GM18508 (cell line): ENCODE data around the gene MLST8.

ENCODE experiments used
- ATAC-seq: cut with Tn5 transposase; IDR thresholded peaks from one replicate; pipeline ENCODE4 v1.9.1; 2021; ENCODE audit warnings: moderate number of reproducible peaks; ENCODE audit not compliant: insufficient read depth, unreplicated experiment

MLST8 gene, protein sequence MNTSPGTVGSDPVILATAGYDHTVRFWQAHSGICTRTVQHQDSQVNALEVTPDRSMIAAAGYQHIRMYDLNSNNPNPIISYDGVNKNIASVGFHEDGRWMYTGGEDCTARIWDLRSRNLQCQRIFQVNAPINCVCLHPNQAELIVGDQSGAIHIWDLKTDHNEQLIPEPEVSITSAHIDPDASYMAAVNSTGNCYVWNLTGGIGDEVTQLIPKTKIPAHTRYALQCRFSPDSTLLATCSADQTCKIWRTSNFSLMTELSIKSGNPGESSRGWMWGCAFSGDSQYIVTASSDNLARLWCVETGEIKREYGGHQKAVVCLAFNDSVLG

GRCh38 chr16:2205104-2205966 is at the start of gene MLST8:
TSS of gene MLST8 (plus strand) at chr16:2205454. CDS start at chr16:2206086, 632 bp downstream.
- ATAC-seq: peak; percentile 41

GRCh38 chr16:2155977-2156848 is 49.0 kb upstream of the MLST8 start:
- no peak for ATAC-seq

DNA sequence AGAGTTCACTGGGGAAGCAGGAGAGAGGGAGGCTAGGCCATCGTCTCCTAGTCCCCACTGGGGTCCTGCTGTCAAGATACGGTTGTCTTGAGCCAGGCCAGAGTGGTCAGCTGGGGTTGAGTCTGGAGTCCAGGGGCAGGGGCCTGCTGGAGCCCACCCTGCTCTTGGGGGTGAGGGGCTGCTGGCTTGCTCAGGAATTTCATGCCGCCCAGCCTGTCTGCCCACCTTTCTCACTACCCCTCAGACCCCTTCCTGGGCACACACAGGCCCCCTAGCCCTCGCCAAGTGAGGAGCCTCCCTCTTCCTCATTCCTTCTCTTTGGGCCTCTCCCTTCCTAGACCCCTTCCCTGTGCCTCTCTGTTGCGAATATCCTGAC is 48.4 kb upstream of the MLST8 start:
- ATAC-seq: no peak

GRCh38 chr16:2157480-2158261 is 47.6 kb upstream of the MLST8 start:
- no peak for ATAC-seq

- ATAC-seq: no peak
These were observed 47.0 kb upstream of the MLST8 start for GRCh38 chr16:2158262-2158638.

DNA sequence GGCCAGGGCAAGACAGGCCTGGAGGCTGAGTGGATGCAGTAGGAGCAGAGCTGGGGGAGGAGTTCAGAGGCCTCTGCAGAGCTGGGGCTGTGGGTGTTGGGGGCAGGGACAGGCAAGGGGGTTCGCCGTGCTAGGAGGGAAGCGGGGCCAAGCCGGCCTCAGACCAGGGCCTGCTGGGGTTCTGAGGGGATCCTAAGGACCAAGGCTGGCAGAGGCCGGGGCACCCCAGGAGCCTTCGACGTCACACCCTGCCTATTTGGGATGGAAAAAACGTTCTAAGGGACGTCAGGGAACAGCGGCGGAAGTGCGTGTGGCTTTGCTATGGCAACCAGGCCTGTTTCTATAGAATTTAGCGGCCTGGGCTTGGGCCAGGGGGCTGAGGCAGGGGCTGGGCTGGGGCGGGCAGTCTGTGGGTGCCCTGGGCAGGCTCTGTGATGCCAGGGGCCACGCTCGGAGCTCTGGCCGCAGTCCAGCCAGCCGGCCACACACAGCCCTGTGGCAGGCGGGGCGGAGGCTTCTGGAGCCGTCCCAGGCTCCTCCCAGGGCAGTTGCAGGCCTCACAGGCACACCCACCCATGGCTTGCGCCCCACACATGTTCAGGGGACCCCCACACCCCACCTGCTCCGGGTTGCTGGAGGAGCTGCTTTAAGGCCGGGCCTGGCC is 45.9 kb upstream of the MLST8 start:
- no peak for ATAC-seq

DNA sequence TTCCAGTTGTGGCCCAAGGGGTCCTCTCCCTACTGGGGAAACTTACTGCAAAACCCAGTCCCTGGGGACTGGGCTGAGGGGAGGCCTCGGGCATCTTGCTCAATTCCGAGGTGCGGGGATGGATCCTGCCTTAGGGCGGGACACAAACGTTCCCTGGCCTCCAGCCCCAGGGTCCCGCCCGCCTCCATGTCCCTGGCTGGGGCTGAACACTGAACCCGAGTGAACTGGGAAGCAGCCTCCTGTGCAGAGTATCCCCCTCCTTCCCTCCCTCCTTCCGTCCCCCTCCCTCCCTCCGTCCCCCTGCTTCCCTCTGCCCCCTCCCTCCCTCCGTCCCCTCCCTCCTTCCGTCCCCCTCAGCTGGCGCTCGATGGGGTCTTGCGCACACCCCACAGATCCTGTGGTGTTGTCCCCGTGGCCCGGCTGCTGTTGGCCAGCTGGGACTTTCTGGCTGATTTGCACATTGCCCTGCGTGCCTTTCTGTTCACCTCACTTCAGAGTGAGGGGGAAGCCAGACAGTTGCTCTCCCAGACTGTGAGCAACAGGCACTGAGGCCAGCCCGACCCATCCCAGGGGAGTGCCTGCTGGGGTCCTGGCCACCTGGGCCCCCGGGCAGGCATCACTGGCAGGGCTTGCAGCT is 44.2 kb upstream of the MLST8 start:
- ATAC-seq: no peak

DNA sequence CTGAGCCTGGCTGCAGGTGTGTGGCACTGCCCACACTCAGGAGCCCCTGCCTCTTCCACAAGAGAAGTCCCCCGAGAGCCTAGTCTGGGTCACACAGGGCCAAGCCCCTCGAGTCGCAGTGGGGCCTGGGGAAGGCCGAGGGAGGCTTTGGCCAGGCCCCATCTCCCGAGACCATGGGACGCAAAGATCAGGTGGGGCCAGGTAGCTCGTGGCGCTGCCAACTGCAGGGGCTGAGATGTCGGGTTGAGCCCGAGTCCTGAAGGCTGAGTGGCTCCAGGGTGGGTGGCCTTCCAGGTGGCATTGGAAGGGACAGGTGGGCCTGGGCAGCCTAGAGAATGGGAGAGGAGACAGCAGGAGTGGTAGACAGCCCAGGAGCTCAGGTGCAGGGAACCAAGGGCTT is 43.3 kb upstream of the MLST8 start:
- ATAC-seq: no peak

GRCh38 chr16:2162676-2163118 is 42.6 kb upstream of the MLST8 start:
- ATAC-seq: no peak

GRCh38 chr16:2163211-2163881 is 41.9 kb upstream of the MLST8 start:
- no peak for ATAC-seq

DNA sequence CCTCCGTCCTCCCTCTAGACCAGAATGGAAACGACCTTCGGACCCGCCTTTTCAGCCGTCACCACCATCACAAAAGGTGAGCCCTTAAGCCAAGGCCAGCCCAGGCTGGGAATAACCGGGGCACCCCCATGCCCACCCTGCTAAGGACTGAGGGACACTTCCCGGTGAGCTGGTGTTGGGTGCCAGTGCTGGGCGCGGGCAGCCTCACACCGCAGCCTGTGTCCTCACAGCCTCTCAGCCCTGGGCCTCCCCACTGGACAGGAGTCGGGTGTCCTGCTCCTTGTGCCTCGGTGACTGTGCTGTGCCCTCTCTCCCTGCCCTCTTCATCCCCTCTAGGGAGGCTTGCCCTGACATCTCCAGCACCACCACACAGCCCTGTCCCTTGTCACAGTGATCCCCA is 39.4 kb upstream of the MLST8 start:
- no peak for ATAC-seq

- no peak for ATAC-seq
These were observed 38.8 kb upstream of the MLST8 start for GRCh38 chr16:2166263-2167067.

DNA sequence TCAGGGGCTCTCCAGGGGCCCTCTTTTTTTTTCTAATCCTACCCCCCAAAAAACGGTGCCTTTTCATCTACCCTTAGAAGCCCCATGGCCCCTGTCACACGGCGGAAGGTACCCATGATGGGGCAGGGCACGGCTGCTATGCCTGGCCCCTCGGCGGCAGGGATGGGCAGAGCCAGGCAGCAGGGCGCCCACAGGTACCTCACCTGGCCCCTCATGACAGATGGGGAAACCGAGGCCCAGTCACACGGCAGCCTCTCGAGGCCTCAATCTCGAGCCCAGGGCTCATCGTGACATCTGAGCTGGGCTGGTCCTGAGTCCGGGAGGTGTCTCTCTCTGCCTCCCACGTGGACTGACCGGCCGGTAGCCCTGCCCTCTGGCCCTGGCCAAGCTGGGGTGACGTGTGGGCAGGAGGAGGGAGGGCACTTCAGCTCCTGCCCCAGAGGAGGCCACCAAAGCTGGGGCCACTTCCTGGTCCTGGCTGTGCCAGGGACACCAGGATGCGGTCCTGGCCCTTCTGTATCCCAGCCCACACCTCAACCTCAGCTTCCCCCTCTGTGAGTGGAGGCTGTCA is 38.1 kb upstream of the MLST8 start:
- ATAC-seq: no peak

- no peak for ATAC-seq
These were observed 35.2 kb upstream of the MLST8 start for GRCh38 chr16:2170080-2170479.

- ATAC-seq: no peak
These were observed 34.4 kb upstream of the MLST8 start for GRCh38 chr16:2170587-2171435.

DNA sequence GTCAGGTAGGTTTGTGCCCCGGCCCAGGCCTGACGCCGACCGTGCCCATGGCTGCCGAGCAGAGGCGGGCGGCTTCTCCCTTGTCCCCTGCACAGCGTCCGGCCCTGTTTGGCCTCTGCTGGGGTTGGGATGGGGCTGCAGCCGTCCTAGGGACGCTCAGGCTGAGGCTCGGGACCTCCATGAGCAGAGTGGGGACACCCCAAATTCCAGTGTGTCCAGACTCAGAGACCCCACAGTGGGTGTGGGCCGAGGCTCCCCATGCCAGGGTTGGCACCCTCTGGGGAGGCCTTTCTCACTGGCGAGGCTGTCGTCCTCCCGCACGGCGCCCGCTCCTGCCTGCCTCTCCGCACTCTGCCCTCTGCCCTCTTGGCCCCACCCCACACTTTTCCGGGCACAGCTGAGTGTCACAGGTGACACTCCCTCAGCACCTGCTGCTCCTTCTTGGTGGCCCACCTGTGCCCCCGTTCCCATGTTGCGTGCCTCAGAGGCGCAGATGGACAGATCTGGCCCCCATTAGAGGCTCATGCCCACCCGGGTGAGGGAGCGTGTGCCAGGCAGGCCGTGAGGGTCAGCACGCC is 33.6 kb upstream of the MLST8 start:
- no peak for ATAC-seq
